ENCODE results near the gene TANC1. TPM values are rescaled to one million over a fixed set of nuclear protein-coding genes. Genes with fewer than 3 reads are reported as not detected.
A peak's percentile ranks its signal among the peaks of the same experiment; 100 is the strongest.

The TANC1 gene
- total RNA-seq, 1 donor from 2014 or later: 84.1 TPM

DNA sequence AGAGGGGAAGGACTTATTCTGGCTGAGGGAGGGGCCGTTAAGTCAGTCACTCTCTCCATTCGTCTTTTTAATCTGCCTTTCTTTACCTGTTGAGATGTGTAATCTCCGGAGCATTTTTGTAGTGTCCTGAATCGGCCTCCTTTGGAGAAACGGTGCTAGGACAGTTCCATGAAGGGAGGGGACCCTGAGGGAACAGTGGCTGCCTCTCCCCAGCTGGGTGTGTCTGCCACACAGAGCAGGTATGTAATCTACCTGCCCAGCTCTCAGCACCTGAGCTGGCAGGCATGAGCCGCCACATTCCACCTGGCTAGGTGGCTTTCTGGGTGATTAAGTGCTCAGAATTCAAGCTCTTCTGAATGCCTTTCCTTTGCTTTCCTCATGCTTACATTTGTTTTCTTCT, 186.9 kb downstream of the TANC1 start:
- DNase-seq (ENCODE audit: low spot score): no peak
- no peaks in the 10 kb centered on the region for H3K9me3 Mint-ChIP-seq (ENCODE audit: unreplicated experiment)
- no peak for TF ChIP-seq CTCF (IDR thresholded peaks at IDR 0.05; ENCODE audit: unreplicated experiment)
- H3K4me3 Mint-ChIP-seq (ENCODE audit: unreplicated experiment): no peak overlapping the region
- peaks cover 49% of the 10 kb centered on the region for H3K4me1 Mint-ChIP-seq (ENCODE audit: unreplicated experiment)
- peaks cover 4% of the 10 kb centered on the region for H3K27me3 Mint-ChIP-seq (ENCODE audit: unreplicated experiment)
- peaks cover 52% of the 10 kb centered on the region for H3K36me3 Mint-ChIP-seq (ENCODE audit: low read depth, unreplicated experiment)
- H3K27ac Mint-ChIP-seq (ENCODE audit: unreplicated experiment): no peak overlapping the region

- no peaks in the 10 kb centered on the region for H3K9me3 Mint-ChIP-seq (ENCODE audit: unreplicated experiment)
- DNase-seq (ENCODE audit: low spot score): no peak
- no peak overlapping the region for H3K27ac Mint-ChIP-seq (ENCODE audit: unreplicated experiment)
- peaks cover 50% of the 10 kb centered on the region for H3K36me3 Mint-ChIP-seq (ENCODE audit: low read depth, unreplicated experiment)
- H3K4me3 Mint-ChIP-seq (ENCODE audit: unreplicated experiment): no peak overlapping the region
- no peak for TF ChIP-seq CTCF (IDR thresholded peaks at IDR 0.05; ENCODE audit: unreplicated experiment)
- H3K27me3 Mint-ChIP-seq (ENCODE audit: unreplicated experiment): peaks cover 4% of the 10 kb centered on the region
- peaks cover 53% of the 10 kb centered on the region for H3K4me1 Mint-ChIP-seq (ENCODE audit: unreplicated experiment)
Measured at GRCh38 chr2:159155791-159156190, 187.4 kb downstream of the TANC1 start.

- no peak for DNase-seq (ENCODE audit: low spot score)
- no peak for TF ChIP-seq CTCF (IDR thresholded peaks at IDR 0.05; ENCODE audit: unreplicated experiment)
- Mint-ChIP-seq H3K9me3 (ENCODE audit: unreplicated experiment) (no peaks in the 10 kb centered on the region), H3K36me3 (ENCODE audit: low read depth, unreplicated experiment) (peaks cover 45% of the 10 kb centered on the region), H3K27ac (ENCODE audit: unreplicated experiment) (no peak overlapping the region), H3K4me3 (ENCODE audit: unreplicated experiment) (no peak overlapping the region), H3K4me1 (ENCODE audit: unreplicated experiment) (peaks cover 64% of the 10 kb centered on the region), H3K27me3 (ENCODE audit: unreplicated experiment) (peaks cover 4% of the 10 kb centered on the region)
Measured at GRCh38 chr2:159156834-159157233, 188.4 kb downstream of the TANC1 start.

GRCh38 chr2:159157361-159158209, 189.1 kb downstream of the TANC1 start:
- H3K9me3 Mint-ChIP-seq (ENCODE audit: unreplicated experiment): no peaks in the 10 kb centered on the region
- peaks cover 4% of the 10 kb centered on the region for H3K27me3 Mint-ChIP-seq (ENCODE audit: unreplicated experiment)
- TF ChIP-seq CTCF (IDR thresholded peaks at IDR 0.05; ENCODE audit: unreplicated experiment): no peak
- DNase-seq (ENCODE audit: low spot score): no peak
- H3K36me3 Mint-ChIP-seq (ENCODE audit: low read depth, unreplicated experiment): peaks cover 45% of the 10 kb centered on the region
- peak overlapping the region; percentile 49 for H3K4me3 Mint-ChIP-seq (ENCODE audit: unreplicated experiment)
- H3K4me1 Mint-ChIP-seq (ENCODE audit: unreplicated experiment): peaks cover 68% of the 10 kb centered on the region
- H3K27ac Mint-ChIP-seq (ENCODE audit: unreplicated experiment): peak overlapping the region; percentile 64

DNA sequence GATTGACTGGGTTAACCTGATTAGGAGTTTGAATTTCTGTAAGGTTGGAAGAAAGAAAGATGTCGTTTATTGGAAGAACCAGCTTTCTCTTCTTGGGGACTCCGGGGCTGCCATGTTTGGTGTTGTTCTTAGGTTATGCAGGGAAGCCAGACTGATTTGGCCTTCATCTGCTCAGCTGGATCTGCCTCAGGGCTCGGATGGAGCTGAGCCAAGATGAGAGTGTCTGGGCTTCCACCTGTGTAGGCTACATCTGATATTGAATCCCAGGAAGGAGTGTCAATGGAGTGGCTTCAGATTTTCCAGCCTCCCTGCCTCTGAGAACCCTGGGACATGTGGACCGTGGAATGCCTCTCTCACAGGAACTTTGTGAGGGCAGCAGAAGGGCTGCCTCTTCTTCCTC, 192.0 kb downstream of the TANC1 start:
- H3K36me3 Mint-ChIP-seq (ENCODE audit: low read depth, unreplicated experiment): peaks cover 45% of the 10 kb centered on the region
- no peaks in the 10 kb centered on the region for H3K27me3 Mint-ChIP-seq (ENCODE audit: unreplicated experiment)
- no peaks in the 10 kb centered on the region for H3K9me3 Mint-ChIP-seq (ENCODE audit: unreplicated experiment)
- no peak for DNase-seq (ENCODE audit: low spot score)
- TF ChIP-seq CTCF (IDR thresholded peaks at IDR 0.05; ENCODE audit: unreplicated experiment): no peak
- no peak overlapping the region for H3K27ac Mint-ChIP-seq (ENCODE audit: unreplicated experiment)
- no peak overlapping the region for H3K4me3 Mint-ChIP-seq (ENCODE audit: unreplicated experiment)
- peaks cover 65% of the 10 kb centered on the region for H3K4me1 Mint-ChIP-seq (ENCODE audit: unreplicated experiment)
